B cell (primary cell): ENCODE data around the gene SPEG.

ENCODE experiments used
- EZH2 ChIP-seq: IDR thresholded peaks from 2 replicates; pipeline ENCODE4 v1.6.1; 2012; ENCODE audit warnings: borderline replicate concordance, low read depth, mild to moderate bottlenecking, moderate library complexity, low read length; ENCODE audit not compliant: insufficient read depth, poor library complexity, severe bottlenecking
- TF ChIP-seq, protein P1 (sequence below): fragments of 200-600 bp; IDR thresholded peaks from one replicate; pipeline ENCODE4 v1.8.0; 2022; ENCODE audit warnings: antibody characterized with exemption, mild to moderate bottlenecking

DNA sequence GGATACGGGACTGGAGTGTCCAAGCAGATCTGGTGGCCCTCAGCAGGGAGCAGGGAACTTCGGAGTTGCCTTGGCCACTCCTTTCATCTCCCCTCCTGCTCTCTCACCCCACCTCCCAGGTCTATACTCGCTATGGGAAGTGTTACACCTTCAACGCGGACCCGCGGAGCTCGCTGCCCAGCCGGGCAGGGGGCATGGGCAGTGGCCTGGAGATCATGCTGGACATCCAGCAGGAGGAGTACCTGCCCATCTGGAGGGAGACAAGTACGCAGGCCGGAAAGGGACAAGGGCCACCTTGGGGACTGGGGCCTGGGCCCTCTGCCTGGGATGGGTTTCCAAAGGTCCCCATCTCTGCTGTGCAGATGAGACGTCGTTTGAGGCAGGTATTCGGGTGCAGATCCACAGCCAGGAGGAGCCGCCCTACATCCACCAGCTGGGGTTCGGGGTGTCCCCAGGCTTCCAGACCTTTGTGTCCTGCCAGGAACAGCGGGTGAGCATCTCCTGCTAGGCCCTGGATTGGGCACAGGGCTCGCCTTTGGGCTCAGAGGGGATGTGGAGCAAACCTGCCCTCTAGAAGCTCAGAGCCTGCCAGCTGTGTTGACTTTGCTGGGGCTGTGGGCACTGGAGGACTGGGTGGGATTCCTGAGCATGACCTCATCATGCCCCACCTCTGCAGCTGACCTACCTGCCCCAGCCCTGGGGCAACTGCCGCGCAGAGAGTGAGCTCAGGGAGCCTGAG lies 97.2 kb downstream of the SPEG start:
- TF ChIP-seq, protein P1, sequence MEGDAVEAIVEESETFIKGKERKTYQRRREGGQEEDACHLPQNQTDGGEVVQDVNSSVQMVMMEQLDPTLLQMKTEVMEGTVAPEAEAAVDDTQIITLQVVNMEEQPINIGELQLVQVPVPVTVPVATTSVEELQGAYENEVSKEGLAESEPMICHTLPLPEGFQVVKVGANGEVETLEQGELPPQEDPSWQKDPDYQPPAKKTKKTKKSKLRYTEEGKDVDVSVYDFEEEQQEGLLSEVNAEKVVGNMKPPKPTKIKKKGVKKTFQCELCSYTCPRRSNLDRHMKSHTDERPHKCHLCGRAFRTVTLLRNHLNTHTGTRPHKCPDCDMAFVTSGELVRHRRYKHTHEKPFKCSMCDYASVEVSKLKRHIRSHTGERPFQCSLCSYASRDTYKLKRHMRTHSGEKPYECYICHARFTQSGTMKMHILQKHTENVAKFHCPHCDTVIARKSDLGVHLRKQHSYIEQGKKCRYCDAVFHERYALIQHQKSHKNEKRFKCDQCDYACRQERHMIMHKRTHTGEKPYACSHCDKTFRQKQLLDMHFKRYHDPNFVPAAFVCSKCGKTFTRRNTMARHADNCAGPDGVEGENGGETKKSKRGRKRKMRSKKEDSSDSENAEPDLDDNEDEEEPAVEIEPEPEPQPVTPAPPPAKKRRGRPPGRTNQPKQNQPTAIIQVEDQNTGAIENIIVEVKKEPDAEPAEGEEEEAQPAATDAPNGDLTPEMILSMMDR: no peak
- TF ChIP-seq EZH2: no peak
